Panc1 (cell line): ENCODE measurements around the gene AGBL4. TPM values are rescaled to one million over a fixed set of nuclear protein-coding genes. Genes with fewer than 3 reads are reported as not detected.
"Not testable (repeated sequence)": the region's sequence is repeated elsewhere in the genome, so short reads cannot be mapped to it uniquely, and the experiment has no call there.

Experiments
- ATAC-seq: fragments of 200-7000 bp; cut with Tn5 transposase; 2 replicates; pipeline ENCODE4 v1.9.1; 2020; ENCODE audit warnings: mild to moderate bottlenecking, moderate library complexity
- BruUV-seq: library from RNA; stranded (reverse); fragments of 400-500 nt; replicated peaks from 2 replicates; lab custom pipeline; 2021; lab: Mats Ljungman, UMichigan
- CTCF ChIA-PET: fragments of 300-600 bp; sonication (Branson Sonifier 250); formaldehyde crosslinking; loops from one replicate; lab custom pipeline; 2022; ENCODE audit warnings: antibody characterized with exemption; lab: Charles Lee
- POLR2A ChIA-PET: fragments of 300-600 bp; sonication (Branson Sonifier 250); formaldehyde crosslinking; loops from one replicate; lab custom pipeline; 2022; ENCODE audit warnings: antibody characterized with exemption; lab: Charles Lee
- DNase-seq: peaks from one replicate; pipeline ENCODE4 v3.0.0-alpha.2; 2010; ENCODE audit warnings: low read depth, low spot score
- H3K27ac ChIP-seq: 2 replicates; pipeline ENCODE4 v1.5.1; 2011; ENCODE audit warnings: mild to moderate bottlenecking, low read length, inconsistent platforms
- H3K27me3 ChIP-seq: fragments of 200-500 bp; sonication (Bioruptor generic); 2 replicates; pipeline ENCODE4 v1.6.0; 2014; ENCODE audit warnings: low read length, inconsistent platforms; ENCODE audit not compliant: control insufficient read depth, insufficient read depth
- H3K36me3 ChIP-seq: fragments of 200-500 bp; sonication (Bioruptor generic); 2 replicates; pipeline ENCODE4 v1.5.1; 2014; ENCODE audit warnings: inconsistent platforms, mild to moderate bottlenecking, low read length, moderate library complexity; ENCODE audit not compliant: control insufficient read depth, insufficient read depth
- H3K4me1 ChIP-seq: 2 replicates; pipeline ENCODE4 v1.5.1; 2011; ENCODE audit warnings: inconsistent platforms, mild to moderate bottlenecking, low read length, moderate library complexity; ENCODE audit not compliant: control insufficient read depth, insufficient read depth
- H3K4me3 ChIP-seq, 2 experiments: 2 replicates each; pipeline ENCODE4 v1.5.1; 2011 to 2012; ENCODE audit warnings: low read depth in 2 of 2, low read length in 2 of 2, mild to moderate bottlenecking in 2 of 2, inconsistent platforms in 1 of 2, moderate library complexity in 1 of 2
- H3K9me3 ChIP-seq: fragments of 200-500 bp; sonication (Bioruptor generic); 2 replicates; pipeline ENCODE4 v1.5.1; 2014; ENCODE audit warnings: low read depth, mild to moderate bottlenecking, inconsistent platforms, low read length, moderate library complexity; ENCODE audit not compliant: control insufficient read depth, insufficient read depth
- POLR2AphosphoS5 ChIP-seq: IDR thresholded peaks from 2 replicates; pipeline ENCODE4 v1.6.1; 2012; ENCODE audit warnings: mild to moderate bottlenecking, low read depth, low read length, moderate library complexity
- REST ChIP-seq, 2 experiments: IDR thresholded peaks; 2 replicates each; pipeline ENCODE4 v1.6.1; 2011 to 2012; ENCODE audit warnings: low read depth in 2 of 2, control low read depth in 1 of 2, low read length in 1 of 2, mild to moderate bottlenecking in 1 of 2, moderate library complexity in 1 of 2; ENCODE audit not compliant: insufficient read depth in 1 of 2
- SIN3A ChIP-seq: IDR thresholded peaks from 2 replicates; pipeline ENCODE4 v1.6.1; 2012; ENCODE audit warnings: low read depth, mild to moderate bottlenecking, low read length, moderate library complexity, borderline replicate concordance; ENCODE audit not compliant: insufficient read depth
- TCF7L2 ChIP-seq: IDR thresholded peaks from 2 replicates; pipeline ENCODE4 v1.6.1; 2011; ENCODE audit warnings: mild to moderate bottlenecking, low read depth, low read length, inconsistent platforms
- in situ Hi-C: cut with HindIII; loops from 2 replicates; pipeline ENCODE4 v1.10.0; 2016; ENCODE audit warnings: low sequenced_read_pairs, low pct_unique_long_range_greater_than_20kb
- intact Hi-C: fragments of 100-400 bp; cut with micrococcal nuclease; formaldehyde crosslinking; loops from one replicate; pipeline ENCODE4 v1.10.0; 2022; ENCODE audit not compliant: unreplicated experiment
- total RNA-seq: library from RNA; stranded (reverse); gene quantifications from one replicate; pipeline ENCODE4 v1.2.1, GENCODE V29; 2021; ENCODE audit not compliant: unreplicated experiment
- TF ChIP-seq, protein P1 (sequence below): fragments of 450-650 bp; IDR thresholded peaks from 2 replicates; pipeline ENCODE4 v1.5.1; 2017; ENCODE audit warnings: mild to moderate bottlenecking

The AGBL4 gene
- total RNA-seq, 1 experiment from 2014 or later, result not detected

DNA sequence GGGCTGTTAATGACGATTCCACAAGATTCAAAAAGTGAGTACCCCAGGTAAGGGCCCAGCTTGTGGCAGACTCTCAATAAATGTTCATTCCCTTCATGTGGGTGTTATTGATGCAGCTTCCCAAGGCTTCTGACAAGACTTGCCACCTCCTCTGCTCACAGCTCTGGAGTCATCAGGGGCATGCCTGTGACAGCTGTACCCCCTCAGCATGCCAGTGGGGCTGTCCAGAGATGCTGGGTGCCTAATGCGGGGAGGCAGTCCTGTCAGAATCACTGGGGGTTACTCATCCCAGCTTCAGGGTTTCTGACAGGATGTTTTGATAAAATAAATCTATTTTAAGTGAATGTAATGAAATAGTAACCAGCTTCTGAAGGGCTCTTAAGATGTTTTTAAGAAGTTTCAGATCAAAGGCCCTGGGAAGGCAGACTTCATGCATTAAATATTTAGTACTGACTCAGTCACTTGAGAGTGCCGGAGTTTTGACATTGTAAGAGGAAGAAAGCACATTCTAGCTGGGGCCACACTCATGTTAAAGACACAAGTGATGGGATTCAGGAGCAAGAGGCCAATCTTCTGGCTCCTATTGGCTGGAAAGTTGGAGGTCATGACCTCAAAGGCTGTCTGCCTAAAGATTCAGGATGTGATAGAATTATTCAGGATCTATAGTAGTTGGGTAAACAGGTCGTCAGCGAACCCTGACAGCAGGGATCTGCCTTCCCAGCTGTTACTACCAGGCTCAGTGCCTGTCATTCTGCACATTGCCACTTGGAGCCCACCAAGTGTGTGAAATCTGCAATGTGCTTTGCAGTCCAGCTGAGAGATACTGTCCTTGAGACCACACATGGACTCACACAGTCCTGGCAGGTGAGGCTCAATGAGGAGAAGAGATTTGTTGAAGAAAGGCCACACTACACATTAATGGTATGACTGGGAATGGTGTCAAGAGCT, 1007.5 kb downstream of the AGBL4 start:
- Histone ChIP-seq H3K36me3 (no peaks in the 10 kb centered on the region), H3K4me3 (no peak overlapping the region), H3K27me3 (no peaks in the 10 kb centered on the region), H3K4me1 (no peaks in the 10 kb centered on the region), H3K9me3 (no peaks in the 10 kb centered on the region), H3K27ac (no peak overlapping the region)
- no TSS peak for BruUV-seq
- ATAC-seq (no peak), DNase-seq (no peak)
- in situ Hi-C loops (no loop called here), intact Hi-C loops (no loop called here)
- ChIA-PET POLR2A (no interaction called here), CTCF (no interaction called here)
- TF ChIP-seq POLR2AphosphoS5 (no peak), REST (IDR thresholded peaks at IDR 0.05; ENCODE audit: insufficient read depth in 1 of 2, low read depth in 2 of 2, low read length in 1 of 2) (no peak), TCF7L2 (no peak), SIN3A (no peak)
- TF ChIP-seq, protein P1, sequence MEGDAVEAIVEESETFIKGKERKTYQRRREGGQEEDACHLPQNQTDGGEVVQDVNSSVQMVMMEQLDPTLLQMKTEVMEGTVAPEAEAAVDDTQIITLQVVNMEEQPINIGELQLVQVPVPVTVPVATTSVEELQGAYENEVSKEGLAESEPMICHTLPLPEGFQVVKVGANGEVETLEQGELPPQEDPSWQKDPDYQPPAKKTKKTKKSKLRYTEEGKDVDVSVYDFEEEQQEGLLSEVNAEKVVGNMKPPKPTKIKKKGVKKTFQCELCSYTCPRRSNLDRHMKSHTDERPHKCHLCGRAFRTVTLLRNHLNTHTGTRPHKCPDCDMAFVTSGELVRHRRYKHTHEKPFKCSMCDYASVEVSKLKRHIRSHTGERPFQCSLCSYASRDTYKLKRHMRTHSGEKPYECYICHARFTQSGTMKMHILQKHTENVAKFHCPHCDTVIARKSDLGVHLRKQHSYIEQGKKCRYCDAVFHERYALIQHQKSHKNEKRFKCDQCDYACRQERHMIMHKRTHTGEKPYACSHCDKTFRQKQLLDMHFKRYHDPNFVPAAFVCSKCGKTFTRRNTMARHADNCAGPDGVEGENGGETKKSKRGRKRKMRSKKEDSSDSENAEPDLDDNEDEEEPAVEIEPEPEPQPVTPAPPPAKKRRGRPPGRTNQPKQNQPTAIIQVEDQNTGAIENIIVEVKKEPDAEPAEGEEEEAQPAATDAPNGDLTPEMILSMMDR, result no peak

DNA sequence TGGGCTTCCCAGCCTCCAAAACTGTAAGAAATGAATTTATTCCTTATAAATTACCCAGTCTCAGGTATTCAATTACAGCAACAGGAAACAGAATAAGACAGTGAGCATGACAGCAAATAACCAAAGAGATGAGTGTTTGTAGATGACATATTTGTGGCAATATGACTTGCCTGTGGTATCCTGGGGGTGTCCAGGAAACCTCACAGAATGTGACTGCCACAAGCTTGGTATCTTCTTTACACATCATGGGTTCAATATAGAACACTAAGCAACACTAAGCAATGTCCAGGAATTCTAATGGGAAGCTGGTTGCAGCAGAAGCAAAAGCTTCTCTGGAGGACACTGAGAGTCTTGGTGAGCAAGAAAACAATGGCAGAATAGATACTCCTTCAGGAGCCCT, 1010.7 kb downstream of the AGBL4 start:
- ATAC-seq (no peak), DNase-seq (no peak)
- TF ChIP-seq REST (IDR thresholded peaks at IDR 0.05; ENCODE audit: insufficient read depth in 1 of 2, low read depth in 2 of 2, low read length in 1 of 2), result no peak
- H3K27ac ChIP-seq, result no peak overlapping the region
- no peaks in the 10 kb centered on the region for H3K27me3 ChIP-seq
- no peaks in the 10 kb centered on the region for H3K4me1 ChIP-seq
- no peak overlapping the region for H3K4me3 ChIP-seq
- in situ Hi-C loops, result no loop called here
- POLR2A ChIA-PET, result no interaction called here
- intact Hi-C loops, result no loop called here
- no peaks in the 10 kb centered on the region for H3K36me3 ChIP-seq
- BruUV-seq, result no TSS peak
- CTCF ChIA-PET, result no interaction called here
- no peaks in the 10 kb centered on the region for H3K9me3 ChIP-seq

- BruUV-seq, H3K27ac ChIP-seq, H3K4me1 ChIP-seq, ATAC-seq, H3K27me3 ChIP-seq, intact Hi-C loops, H3K4me3 ChIP-seq, in situ Hi-C loops, POLR2A ChIA-PET, H3K36me3 ChIP-seq, H3K9me3 ChIP-seq, CTCF ChIA-PET, DNase-seq: not testable (repeated sequence)
These were observed 1020.8 kb downstream of the AGBL4 start for GRCh38 chr1:49002981-49003380.
